Activated CD4-positive, alpha-beta T cell treated with anti-CD3 and anti-CD28 coated beads, Interleukin-2, amount 50 U/mL, for 48 hours (primary cell): ENCODE data around the gene HDAC7.
A peak's percentile ranks its signal among the peaks of the same experiment; 100 is the strongest.

Experiments used
- DNase-seq, 2 experiments: peaks; one replicate each; pipeline ENCODE4 v3.0.0-alpha.2; 2020

The HDAC7 gene

GRCh38 chr12:47743311-47743860 lies 76.3 kb downstream of the HDAC7 start:
- DNase-seq: no peak

GRCh38 chr12:47742253-47742825 lies 77.4 kb downstream of the HDAC7 start:
- DNase-seq: peak; percentile 87 to 88

GRCh38 chr12:47741340-47741703 lies 78.4 kb downstream of the HDAC7 start:
- DNase-seq: peak; percentile 64 to 74

GRCh38 chr12:47740606-47741339 lies 78.9 kb downstream of the HDAC7 start:
- DNase-seq: no peak

GRCh38 chr12:47739979-47740378 lies 79.7 kb downstream of the HDAC7 start:
- DNase-seq: no peak

GRCh38 chr12:47739297-47739696 lies 80.4 kb downstream of the HDAC7 start:
- DNase-seq: no peak

- DNase-seq: no peak
Measured at GRCh38 chr12:47737936-47738594, 81.6 kb downstream of the HDAC7 start.

- DNase-seq: no peak
Measured at GRCh38 chr12:47736877-47737676, 82.6 kb downstream of the HDAC7 start.

- DNase-seq: no peak
Measured at GRCh38 chr12:47736216-47736615, 83.5 kb downstream of the HDAC7 start.

- no peak for DNase-seq
Measured at GRCh38 chr12:47735649-47736048, 84.1 kb downstream of the HDAC7 start.

GRCh38 chr12:47734725-47735480 lies 84.8 kb downstream of the HDAC7 start:
- no peak for DNase-seq

- no peak for DNase-seq
Measured at GRCh38 chr12:47733142-47733541, 86.6 kb downstream of the HDAC7 start.
